Measurements from ENCODE around the gene TRNT1. TPM values are rescaled to one million over a fixed set of nuclear protein-coding genes. Genes with fewer than 3 reads are reported as not detected.

The TRNT1 gene
- total and polyA plus RNA-seq, 2 of the 8 experiments (the other 6 are each of a cell fraction or from before 2014, with no cell fraction given) = 7.2 to 33.1 TPM

GRCh38 chr3:3145831-3146230 lies 19.1 kb downstream of the TRNT1 start:
- Histone ChIP-seq H3K4ac (replicated peaks; ENCODE audit: insufficient read length, low read depth, low read length) (no peak overlapping the region), H3K36me3 (ENCODE audit: control insufficient read depth in 2 of 4, insufficient read depth in 4 of 4, low read length in 3 of 4) (peaks cover 6 to 92% (median 47%) of the 10 kb centered on the region in 4 experiments; a peak in 7 of 8 replicates), H3K9ac (replicated peaks in 1 of 4; ENCODE audit: extremely low read depth in 1 of 4, low read depth in 3 of 4, low read length in 3 of 4) (no peak overlapping the region), H4K20me1 (replicated peaks in 1 of 2; ENCODE audit: control insufficient read depth in 1 of 2, insufficient read depth in 2 of 2, low read length in 2 of 2) (peaks cover 2 to 3% of the 10 kb centered on the region in 2 experiments), H4K5ac (ENCODE audit: insufficient read length, low read depth, low read length) (no peak overlapping the region), H3K79me1 (ENCODE audit: low read depth, low read length) (no peaks in the 10 kb centered on the region), H3K18ac (ENCODE audit: extremely low read depth, low read length) (no peak overlapping the region), H2BK12ac (ENCODE audit: low read depth, low read length) (no peak overlapping the region), H2AK5ac (ENCODE audit: low read depth, low read length) (no peak overlapping the region), H2BK120ac (replicated peaks; ENCODE audit: low read depth, low read length) (no peak overlapping the region), H3K14ac (ENCODE audit: insufficient read length) (no peak overlapping the region), H3K4me2 (ENCODE audit: insufficient read depth in 1 of 2, low read depth in 2 of 2, low read length in 2 of 2) (no peak overlapping the region), H3K23me2 (ENCODE audit: low read depth, low read length) (no peaks in the 10 kb centered on the region), H4K91ac (replicated peaks; ENCODE audit: insufficient read length, low read length) (no peak overlapping the region), H2BK15ac (ENCODE audit: low read length) (no peak overlapping the region), H3K4me1 (replicated peaks in 1 of 4; ENCODE audit: control insufficient read depth in 3 of 4, insufficient read depth in 4 of 4, low read length in 3 of 4) (no peaks in the 10 kb centered on the region), H3K23ac (ENCODE audit: insufficient read length) (no peak overlapping the region), H2BK5ac (ENCODE audit: low read depth, low read length) (no peak overlapping the region), H2BK20ac (ENCODE audit: low read length) (no peak overlapping the region), H4K8ac (ENCODE audit: extremely low read depth, insufficient read depth, low read length) (no peak overlapping the region), H3K9me3 (ENCODE audit: insufficient read depth in 2 of 2, low read depth in 1 of 2, low read length in 1 of 2) (no peaks in the 10 kb centered on the region), H3K79me2 (ENCODE audit: control insufficient read depth in 1 of 2, insufficient read depth in 2 of 2, low read length in 2 of 2) (no peaks in the 10 kb centered on the region), H2AFZ (ENCODE audit: low read length) (no peak overlapping the region), H3K4me3 (ENCODE audit: extremely low read depth in 1 of 4, insufficient read depth in 2 of 4, low read depth in 3 of 4, low read length in 4 of 4) (no peak overlapping the region), H3K27ac (ENCODE audit: low read depth, low read length) (no peak overlapping the region), H3K27me3 (replicated peaks in 1 of 4; ENCODE audit: control insufficient read depth in 3 of 4, extremely low read depth in 1 of 4, insufficient read depth in 3 of 4, low read length in 3 of 4) (no peaks in the 10 kb centered on the region), H3K56ac (replicated peaks; ENCODE audit: insufficient read length, low read depth, low read length) (no peak overlapping the region)
- 89% methylated on average over 8 of the region's 8 CpGs; no CpG with 5 or more reads in 1 of the 2 experiments for WGBS, 2 experiments (ENCODE audit: extremely low coverage in 1 of 2, insufficient coverage in 1 of 2, insufficient read length in 1 of 2, insufficient replicate concordance in 2 of 2, low coverage in 1 of 2, low lambda C conversion rate in 2 of 2, missing lambda C conversion rate in 1 of 2)
- TF ChIP-seq SP2 (IDR thresholded peaks at IDR 0.05; ENCODE audit: low read length) (no peak), CHD2 (IDR thresholded peaks at IDR 0.05; ENCODE audit: low read length) (no peak)
- CTCF ChIA-PET (ENCODE audit: partially characterized antibody) = no interaction called here
- no peak for FAIRE-seq
- DNase-seq (ENCODE audit: low read depth in 1 of 2, low spot score in 2 of 2) = no peak
- POLR2A ChIA-PET (ENCODE audit: partially characterized antibody) = interaction anchor here (6.1 kb wide), 1 partner anchor 8 kb away, joined by 33 read pairs; no protein-coding TSS in a partner anchor
